Measurements from ENCODE around the gene CCDC146. TPM values are rescaled to one million over a fixed set of nuclear protein-coding genes. Genes with fewer than 3 reads are reported as not detected.

Gene CCDC146
- total RNA-seq, 1 experiment from 2014 or later: 14.6 TPM

Other genes starting within 250 kb of the CCDC146 start
- gene SPDYE17, start 90.3 kb upstream of the CCDC146 start, total RNA-seq (2014; rRNA removed; shearing (Covaris generic); ENCODE audit: low replicate concordance): not detected in 2 replicates
- gene SPDYE18, start 60.1 kb upstream of the CCDC146 start, total RNA-seq (2014; rRNA removed; shearing (Covaris generic); ENCODE audit: low replicate concordance): not detected in 2 replicates
- gene FGL2, start 77.2 kb downstream of the CCDC146 start, total RNA-seq (2014; rRNA removed; shearing (Covaris generic); ENCODE audit: low replicate concordance): 22.6 and 28.1 TPM in 2 replicates

Data from Karpas-422 (cell line).